Non-pigmented ciliary epithelial cell (primary cell): ENCODE measurements around the gene ENO4.

ENCODE experiments used
- DNase-seq: peaks from one replicate; pipeline ENCODE4 v3.0.0-alpha.2; 2010; ENCODE audit warnings: low read depth

Gene ENO4, protein sequence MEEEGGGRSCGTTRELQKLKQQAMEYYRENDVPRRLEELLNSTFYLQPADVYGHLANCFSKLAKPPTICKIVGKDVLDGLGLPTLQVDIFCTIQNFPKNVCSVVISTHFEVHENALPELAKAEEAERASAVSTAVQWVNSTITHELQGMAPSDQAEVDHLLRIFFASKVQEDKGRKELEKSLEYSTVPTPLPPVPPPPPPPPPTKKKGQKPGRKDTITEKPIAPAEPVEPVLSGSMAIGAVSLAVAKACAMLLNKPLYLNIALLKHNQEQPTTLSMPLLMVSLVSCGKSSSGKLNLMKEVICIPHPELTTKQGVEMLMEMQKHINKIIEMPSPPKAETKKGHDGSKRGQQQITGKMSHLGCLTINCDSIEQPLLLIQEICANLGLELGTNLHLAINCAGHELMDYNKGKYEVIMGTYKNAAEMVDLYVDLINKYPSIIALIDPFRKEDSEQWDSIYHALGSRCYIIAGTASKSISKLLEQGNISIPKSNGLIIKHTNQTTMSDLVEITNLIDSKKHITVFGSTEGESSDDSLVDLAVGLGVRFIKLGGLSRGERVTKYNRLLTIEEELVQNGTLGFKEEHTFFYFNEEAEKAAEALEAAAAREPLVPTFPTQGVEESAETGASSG

DNA sequence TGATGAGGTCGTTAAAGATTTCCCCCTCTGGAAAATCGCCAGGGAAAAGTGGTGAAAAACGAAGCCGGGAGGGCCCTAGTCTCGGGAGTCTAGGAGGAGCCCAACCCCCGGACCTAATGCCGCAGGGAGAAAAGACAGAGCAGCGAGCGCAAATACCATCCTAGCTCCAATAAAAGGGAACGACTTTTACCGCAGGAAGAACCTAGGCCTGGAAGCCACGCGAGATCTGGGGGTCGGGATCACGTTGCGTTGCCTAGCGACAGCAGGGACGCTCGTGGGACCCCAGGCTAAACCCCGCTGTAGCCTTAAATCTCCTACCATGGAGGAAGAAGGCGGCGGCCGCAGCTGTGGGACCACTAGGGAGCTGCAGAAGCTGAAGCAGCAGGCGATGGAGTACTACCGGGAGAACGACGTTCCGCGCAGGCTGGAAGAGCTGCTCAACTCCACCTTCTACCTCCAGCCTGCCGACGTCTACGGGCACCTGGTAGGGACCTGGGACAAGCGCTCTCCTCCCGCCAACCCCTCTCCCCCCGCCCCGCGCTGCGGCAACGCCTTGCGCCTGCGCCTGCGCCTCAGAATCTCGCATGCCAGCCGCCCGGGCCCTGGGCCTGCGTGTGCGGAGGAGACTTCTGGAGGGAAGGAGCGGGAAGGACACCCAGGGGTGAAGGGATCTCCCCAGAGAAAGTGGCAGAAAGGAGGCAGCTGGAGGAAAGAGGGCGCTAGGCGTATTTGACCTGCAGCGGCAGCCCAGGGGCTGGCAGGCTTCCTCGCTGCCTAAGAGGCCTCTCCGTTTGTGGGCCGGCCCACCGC is at the start of gene ENO4:
Gene ENO4, plus strand, starts transcription at position 252 of the 810 bp plus-strand sequence. Its CDS starts 68 bp downstream, at position 320.
- peak; percentile 35 for DNase-seq

DNA sequence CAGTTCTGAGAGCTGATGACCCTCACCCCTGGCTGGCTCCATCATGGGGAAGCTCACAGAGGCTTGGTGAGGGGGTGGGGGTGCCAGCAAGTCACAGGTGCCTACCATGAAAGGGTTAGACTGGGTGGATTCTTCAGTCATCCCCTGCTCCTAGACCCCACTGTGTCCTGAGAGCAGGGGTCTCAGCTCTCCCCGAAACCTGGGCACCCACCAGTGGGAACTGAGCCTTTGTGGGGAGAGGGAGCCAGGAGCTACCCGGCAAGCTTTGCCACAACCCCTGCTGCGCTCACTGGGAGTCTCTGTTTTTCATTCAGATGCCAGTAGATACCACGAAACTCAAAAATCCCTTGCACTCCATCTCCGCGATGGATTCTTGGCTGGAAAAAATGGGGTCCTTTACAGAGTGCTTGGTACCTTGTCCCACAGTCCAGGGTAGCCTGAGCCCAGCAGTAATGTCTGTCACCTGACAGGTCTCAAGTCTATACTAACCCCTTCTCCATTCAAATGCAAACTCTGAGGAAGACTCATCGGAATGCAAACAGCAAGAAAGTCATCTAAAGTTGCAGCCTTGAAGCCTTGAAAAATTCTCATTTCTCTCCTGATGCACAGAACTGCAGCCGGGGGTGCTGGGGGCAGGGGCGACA is 48.9 kb upstream of the ENO4 start:
- no peak for DNase-seq

DNA sequence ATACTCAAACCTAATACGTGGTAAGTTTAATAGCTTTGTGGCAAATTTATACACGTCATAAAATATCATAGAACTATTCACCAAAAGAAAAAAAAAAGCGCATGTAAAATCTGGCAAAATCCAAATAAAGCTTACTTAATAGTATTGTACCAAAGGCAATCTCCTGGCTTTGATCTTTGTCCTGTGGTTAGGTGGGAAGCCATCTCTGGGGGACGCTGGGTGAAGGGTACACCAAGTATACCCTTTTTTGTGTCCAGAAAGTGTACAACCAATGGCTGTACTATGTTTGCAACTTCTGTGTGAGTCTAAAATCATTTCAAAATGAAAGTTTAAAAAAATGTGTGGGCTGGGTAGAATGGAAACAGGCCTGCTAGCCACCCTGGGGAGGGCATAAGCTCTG is 47.6 kb upstream of the ENO4 start:
- DNase-seq, result no peak

DNA sequence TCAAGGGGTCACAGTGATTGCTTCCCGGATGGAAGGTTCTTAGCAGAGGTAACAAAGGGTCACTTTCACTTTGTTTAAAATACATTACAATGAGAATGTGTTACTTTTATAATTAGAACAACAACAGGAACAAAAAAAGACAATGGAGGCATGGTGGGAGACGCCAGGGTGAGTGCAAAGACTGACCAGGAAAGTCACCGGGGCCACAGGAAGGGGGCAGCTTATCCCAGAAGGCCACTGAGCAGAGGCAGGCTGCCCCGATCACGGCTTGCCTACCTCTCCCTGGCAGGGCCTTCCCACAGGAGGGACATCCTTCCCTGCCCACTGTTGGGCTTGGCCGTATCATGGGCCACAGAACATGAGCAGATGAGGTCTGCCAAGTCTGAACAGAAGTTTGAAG is 46.8 kb upstream of the ENO4 start:
- DNase-seq, result no peak

DNA sequence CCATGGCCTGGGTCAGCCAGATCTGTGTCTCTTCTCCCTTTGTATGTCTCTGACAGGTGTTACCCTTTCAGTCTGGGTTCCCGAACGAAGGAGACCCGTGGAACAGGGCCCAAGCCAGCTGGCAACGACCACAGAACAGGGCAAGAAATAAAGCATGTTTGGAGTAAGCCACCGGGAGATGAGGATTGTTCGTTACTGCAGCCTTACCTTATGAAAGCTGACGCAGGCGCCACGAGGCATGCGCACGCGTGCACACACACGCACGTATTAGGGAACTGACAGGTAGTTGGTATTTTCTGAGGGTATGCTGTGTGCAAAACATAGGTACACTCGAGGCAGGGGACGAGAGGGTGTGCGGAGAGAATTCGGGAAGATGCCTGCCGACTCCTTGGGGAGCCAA is 46.4 kb upstream of the ENO4 start:
- DNase-seq, result no peak

DNA sequence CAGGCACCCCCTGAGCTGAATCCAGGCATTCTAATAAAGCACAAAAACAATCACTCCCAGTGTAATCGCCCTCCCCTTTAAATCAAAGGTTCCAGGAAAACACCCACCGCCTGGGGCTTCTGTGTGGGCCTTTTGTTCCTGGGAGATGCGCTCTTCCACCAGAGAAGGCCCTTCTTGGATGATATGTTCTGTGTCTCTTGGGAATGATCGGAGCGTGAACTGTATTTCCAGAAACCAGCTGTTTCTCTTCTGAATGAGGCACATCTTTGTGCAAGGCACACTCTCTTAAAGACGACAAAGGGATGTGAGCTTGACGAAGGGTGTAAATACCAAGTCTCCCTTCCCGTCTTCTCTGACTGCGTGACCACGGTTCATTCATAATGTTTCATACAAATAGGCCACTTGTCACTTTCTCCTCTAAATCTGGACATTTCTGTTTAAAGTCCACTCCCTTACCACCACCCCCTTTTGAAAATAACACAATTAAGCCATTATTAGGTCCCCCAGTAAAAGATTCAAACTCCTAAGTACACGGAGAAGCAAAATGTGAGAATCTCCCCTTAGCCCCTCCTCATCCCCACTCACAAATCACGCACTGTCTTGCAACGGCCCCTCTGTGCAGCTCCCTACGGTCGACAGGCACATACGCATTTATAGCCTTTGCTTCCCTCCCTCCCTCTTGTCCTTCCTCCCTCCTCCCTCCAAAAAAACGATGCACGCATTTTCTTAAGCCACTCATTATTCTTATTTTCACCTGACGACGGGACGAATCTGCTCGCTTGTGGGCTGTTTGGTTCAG is 45.6 kb upstream of the ENO4 start:
- no peak for DNase-seq

DNA sequence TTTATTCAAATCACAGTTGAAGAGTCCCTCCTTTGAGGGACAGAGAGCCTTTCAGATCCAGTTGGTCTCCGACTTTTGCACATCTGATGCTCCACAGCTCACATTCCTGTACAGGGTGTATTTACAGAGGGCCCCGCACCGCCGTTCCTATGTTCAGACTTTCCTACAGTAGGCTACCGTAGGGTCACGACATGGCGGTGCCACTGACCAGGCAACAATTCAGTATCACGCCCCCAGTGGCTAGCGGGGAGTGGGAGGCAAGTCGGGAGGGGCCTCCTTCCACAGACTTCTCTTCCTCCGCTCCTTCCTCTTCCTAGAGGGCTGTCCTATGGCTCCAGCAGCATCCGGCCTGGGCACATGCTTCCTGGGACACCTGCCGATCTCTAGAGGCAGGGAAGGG is 40.6 kb upstream of the ENO4 start:
- DNase-seq, result no peak

DNA sequence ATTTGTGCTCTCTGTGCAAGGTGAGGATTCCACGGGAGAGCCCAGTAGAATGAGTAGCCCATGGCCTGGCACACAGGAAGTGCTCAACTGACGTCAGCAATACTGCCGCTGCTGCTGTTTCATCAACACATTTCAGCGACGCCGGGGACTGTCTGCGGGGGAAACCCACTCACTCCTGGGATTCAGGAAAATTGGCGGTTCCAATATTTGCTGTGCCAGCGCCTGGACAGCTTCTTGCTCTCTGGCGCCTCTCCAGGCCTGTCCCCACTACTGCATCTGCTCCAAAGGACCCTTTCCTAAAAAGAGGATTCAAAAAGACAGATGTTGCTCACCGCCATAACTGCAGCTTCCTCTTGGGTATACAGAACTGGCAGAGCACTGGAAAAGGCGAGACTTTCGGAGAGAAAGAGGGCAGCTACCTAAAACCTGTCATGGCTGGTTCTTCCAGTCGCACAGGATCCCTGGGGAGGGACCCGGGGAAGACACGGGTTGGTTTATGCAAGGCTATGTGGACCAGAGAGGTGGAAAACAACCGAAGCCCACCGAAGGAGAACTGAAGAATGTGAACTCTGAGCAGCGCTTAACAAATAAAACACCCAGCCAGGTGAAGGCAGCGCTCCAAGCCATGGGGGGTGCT is 39.7 kb upstream of the ENO4 start:
- DNase-seq, result no peak

DNA sequence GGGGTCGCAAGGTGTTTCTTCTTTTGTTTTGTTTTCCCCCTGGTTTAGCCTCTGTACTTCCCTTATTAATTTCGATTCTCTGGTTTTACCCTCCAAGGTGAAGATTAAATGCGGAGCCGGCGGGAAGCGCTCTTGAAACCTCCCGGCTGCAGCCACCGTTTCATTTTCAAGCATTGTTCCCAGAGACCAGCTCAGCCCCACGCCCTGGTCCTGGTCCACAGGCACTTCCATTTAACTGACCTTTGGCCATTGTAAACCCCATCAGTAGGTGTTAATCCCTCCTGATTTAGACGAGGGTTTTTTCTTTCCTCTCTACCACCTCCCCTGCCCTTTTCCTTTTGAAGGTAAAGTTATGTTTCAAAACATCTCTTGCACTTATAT is 39.2 kb upstream of the ENO4 start:
- DNase-seq, result no peak

DNA sequence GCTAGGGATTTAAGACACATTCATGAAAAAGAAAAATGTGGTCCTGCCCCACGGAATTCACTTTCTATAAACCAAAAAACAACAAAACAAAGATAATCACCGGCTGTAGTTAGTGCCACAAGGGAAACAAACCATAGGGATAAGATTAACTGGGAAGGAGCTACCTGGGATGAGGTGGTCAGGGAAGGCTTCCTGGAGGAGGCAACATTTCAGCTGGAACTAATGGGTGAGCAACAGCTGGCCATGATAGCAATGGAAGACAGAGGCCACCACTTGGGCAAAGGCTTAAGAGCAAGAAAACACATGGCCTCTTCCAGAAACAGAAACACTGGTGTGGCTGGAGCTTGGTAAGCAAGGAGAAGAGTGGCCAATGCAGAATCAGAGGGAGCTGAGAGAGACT is 38.4 kb upstream of the ENO4 start:
- no peak for DNase-seq

DNA sequence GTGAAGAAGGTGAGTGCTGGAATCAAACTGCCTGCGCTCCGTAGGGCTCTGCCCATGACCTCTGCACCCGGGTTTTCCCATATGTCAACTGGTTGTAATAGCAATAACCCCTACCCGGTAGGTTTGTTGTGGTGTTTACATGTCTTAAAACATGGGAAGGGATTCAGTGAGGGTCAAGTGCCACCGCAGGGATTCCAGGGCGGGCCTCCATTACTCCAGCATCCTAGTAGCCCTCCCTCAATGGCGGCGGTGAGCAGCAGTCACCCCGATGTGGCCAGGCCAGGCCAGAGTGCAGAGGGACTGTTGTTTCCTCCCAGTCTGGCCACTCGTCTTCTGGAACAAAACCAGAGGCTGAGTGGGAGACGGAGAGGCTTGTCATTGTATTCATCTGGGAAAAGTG is 37.6 kb upstream of the ENO4 start:
- DNase-seq, result no peak

DNA sequence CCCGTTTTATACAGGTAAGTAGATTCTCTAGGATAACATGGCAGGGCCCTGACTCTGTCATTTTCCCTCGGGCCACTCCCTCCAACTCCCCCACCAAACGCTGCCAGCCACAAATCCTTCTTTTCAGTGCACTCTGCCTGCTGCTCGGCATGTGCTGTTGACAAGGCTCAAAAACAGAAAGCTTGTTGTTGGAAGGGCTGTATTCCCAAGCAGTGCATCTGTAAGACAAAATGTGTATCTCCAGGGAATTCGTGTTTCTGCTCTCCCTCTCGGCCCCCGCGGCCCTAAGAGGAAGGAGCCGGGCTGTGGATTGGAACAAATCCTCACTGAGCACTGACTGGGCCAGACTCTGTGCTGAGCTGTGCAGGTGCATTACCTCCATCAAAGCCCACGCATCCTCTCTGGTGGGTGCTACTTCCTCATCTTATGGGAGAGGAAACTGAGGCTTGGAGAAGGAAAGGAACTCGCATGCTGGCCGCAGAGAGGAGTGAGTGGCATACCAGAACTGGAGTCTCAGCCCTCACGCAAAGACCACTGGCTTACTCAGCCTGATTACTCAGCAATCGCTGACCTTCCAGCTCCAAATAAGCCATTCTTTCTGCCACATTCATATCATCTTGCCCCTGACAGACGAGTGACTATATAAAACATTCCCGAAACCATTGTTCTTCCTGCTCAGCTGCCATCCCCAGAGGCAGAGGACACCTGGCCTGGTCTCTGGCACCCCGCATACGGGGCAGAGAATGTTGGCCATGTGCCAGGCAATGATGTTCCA is 33.5 kb upstream of the ENO4 start:
- peak; percentile 24 for DNase-seq

DNA sequence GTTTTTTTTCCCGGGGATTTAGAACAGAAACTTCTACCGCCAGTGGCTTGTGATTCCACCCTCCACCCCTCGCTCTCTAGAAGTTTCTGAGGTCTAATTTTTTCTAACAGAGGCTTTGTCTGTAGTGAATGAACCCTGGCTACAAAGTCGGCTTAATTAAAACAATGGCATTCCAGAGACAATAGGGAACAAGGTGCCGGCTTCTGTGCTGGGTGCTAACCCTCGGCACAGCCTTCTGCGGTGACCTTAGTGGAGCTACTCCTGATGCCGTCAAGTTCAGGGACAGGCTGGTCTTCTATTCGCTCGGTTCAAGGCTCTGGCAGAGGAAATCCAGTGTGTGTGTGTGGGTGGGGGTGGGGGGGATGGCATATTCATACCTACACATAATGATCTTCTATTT is 32.1 kb upstream of the ENO4 start:
- DNase-seq, result no peak

DNA sequence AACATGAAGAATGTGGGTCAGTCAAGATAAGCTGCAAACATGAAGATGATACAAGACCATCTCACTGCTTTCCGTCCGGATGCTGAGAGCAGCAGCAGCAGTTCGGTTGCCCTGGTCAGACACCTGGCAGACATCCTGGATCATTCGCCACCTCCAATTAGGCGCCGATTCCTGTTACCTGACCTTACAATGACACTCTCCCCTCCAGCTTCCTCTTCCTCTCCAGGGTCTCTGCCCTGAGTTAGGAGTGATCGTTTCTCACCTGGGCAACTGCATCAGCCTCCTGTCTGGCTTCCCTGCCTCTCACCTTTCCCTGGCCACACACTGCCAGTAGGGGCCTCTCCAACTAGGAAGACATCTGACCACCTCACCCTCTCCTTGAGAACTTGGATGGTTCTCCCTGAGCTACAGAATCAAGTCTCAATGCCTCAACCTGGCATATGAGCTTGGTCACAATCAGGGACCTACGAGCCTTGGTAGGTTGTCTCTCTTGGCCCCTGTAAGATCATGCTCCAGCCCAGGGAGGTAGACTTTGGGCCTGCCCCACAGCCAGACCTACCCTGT is 31.4 kb upstream of the ENO4 start:
- no peak for DNase-seq

DNA sequence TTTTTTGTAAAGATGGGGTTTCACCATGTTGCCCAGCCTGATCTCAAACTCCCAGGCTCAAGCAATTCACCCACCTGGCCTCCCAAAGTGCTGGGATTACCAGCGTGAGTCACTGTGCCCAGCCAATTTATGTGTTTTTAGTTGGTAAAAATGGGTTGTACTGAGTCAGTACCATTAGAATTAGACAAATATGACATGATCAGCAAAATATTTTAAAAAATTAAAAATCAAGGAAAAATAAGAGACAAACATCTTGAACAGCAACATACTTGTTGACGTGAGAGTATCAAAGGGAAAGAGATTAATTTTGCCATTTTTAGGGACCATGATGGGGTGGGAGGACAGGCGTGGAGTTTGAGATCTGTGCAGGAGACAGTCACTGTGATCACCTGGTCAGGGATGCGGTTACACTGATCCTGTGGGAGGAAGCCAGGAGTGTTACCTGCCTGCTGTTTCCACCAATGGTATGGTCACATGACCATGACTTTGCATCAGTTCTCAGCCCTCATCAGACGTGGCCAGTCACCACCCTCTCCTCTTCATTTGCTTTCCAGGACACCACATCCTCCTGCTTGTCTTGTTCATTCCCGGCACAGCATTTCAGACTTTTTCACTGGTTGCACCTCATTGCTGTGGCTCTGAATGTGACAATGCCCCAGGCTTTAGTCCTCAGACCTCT is 29.2 kb upstream of the ENO4 start:
- DNase-seq, result no peak

DNA sequence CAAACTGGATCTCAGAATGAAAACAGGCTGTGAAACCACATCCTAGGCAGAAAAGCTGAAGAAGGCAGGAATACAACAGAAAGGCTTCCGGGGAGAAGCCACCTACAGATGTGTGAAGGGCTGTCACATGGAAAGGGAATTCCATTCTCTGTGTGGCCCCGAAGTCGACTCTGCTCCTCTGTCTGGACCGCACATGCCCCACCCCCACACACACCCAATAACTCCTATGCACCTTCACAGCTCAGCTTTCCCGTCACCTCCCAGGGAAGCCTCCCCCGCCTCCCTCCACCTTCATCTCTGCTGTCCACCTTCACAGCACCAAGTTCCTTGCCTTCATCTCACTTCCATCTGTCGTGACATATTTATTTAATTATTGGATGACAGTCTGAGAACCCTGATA is 23.4 kb upstream of the ENO4 start:
- no peak for DNase-seq

DNA sequence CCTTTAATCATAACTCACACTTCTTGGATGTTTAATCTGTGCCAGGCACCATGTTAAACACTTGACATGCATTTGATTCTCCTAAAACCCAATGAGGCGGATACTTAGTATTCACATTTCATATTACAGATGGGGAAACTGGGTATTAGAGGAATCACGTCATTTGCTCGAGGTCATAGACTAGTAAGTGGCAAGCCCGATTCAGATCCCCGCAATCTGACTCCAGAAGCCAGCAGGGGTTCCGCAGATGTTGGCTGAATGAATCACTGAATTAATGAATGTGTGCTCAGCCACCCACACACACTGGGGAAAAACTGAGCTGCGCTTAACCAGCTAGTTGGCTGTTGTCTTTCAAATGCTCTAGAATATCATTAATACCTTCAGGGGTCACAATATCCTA is 22.5 kb upstream of the ENO4 start:
- DNase-seq, result peak; percentile 66

DNA sequence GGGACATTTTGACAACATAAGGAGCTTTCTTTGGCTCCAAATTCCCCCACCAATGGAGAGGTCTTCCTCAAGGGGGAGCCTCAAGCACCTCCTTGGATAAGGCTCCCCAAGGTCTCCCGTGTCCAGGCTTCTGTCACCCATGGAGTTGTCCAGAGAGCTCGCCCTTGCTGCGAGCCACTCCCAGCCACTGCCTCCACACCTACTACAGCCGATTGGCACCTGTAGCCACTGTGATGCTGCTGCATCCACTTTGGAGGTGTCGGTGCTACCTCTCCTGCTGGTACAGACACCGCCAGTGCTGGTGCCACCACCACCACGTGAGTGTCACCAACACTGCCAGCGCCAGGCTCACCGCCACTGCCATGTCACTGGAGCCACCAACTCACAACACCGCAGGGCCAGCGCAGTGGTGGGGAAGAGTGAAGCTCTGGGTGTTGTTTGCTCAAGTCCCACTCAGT is 22.1 kb upstream of the ENO4 start:
- DNase-seq, result no peak

DNA sequence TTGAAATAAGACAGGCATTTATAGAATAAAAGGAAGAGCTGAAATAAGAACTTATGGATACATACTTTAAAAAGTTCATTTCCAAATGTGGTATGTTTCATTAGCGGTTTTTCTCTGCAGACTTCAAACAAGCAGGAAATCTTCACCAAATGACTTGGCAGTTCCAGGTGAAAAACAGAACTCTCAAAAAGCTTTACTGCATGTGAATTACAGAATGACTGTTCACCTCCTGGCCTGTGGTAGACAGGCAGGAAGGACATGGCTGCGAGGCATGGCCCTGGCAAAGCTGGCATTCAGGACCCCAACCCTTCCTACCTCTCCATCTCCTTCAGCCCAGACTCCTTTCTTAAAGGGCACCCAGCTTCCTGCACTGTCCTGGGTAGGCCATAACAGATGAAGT is 21.2 kb upstream of the ENO4 start:
- DNase-seq, result no peak
